GM21723 (cell line): ENCODE measurements around the gene SIRT2.
"Not testable (repeated sequence)": the region's sequence is repeated elsewhere in the genome, so short reads cannot be mapped to it uniquely, and the experiment has no call there.

Source experiments
- ATAC-seq: cut with Tn5 transposase; IDR thresholded peaks from one replicate; pipeline ENCODE4 v1.9.1; 2021; ENCODE audit warnings: mild to moderate bottlenecking, moderate library complexity; ENCODE audit not compliant: unreplicated experiment

SIRT2 gene

GRCh38 chr19:38869160-38869835, 30.1 kb downstream of the SIRT2 start:
- ATAC-seq = no peak

GRCh38 chr19:38868551-38868950, 30.9 kb downstream of the SIRT2 start:
- no peak for ATAC-seq

- no peak for ATAC-seq
Measured at GRCh38 chr19:38867171-38867780, 32.1 kb downstream of the SIRT2 start.

- no peak for ATAC-seq
Measured at GRCh38 chr19:38862321-38863059, 36.9 kb downstream of the SIRT2 start.

GRCh38 chr19:38861368-38861767, 38.0 kb downstream of the SIRT2 start:
- no peak for ATAC-seq

- ATAC-seq = not testable (repeated sequence)
Measured at GRCh38 chr19:38859631-38860204, 39.7 kb downstream of the SIRT2 start.

GRCh38 chr19:38856813-38857212, 42.6 kb downstream of the SIRT2 start:
- no peak for ATAC-seq

- ATAC-seq = not testable (repeated sequence)
Measured at GRCh38 chr19:38855751-38856150, 43.7 kb downstream of the SIRT2 start.

- ATAC-seq = not testable (repeated sequence)
Measured at GRCh38 chr19:38854961-38855360, 44.5 kb downstream of the SIRT2 start.

- ATAC-seq = no peak
Measured at GRCh38 chr19:38853214-38853613, 46.2 kb downstream of the SIRT2 start.

- no peak for ATAC-seq
Measured at GRCh38 chr19:38852231-38853044, 47.0 kb downstream of the SIRT2 start.

GRCh38 chr19:38851622-38852230, 47.7 kb downstream of the SIRT2 start:
- no peak for ATAC-seq

- ATAC-seq = no peak
Measured at GRCh38 chr19:38850976-38851621, 48.3 kb downstream of the SIRT2 start.

GRCh38 chr19:38850436-38850975, 48.9 kb downstream of the SIRT2 start:
- ATAC-seq = peak; percentile 67

- peak; percentile 54 for ATAC-seq
Measured at GRCh38 chr19:38849860-38850435, 49.5 kb downstream of the SIRT2 start, which contains the start of gene HNRNPL. HNRNPL (minus strand) TSS chr19:38849986; CDS start chr19:38849966, 20 bp downstream.

GRCh38 chr19:38849147-38849859, 50.1 kb downstream of the SIRT2 start:
- peak; percentile 15 for ATAC-seq

GRCh38 chr19:38848299-38849146, 50.9 kb downstream of the SIRT2 start:
- ATAC-seq = no peak

GRCh38 chr19:38846097-38846496, 53.3 kb downstream of the SIRT2 start:
- ATAC-seq = no peak
